MCF 10A (cell line): ENCODE data around the gene CXCL17. TPM values are rescaled to one million over a fixed set of nuclear protein-coding genes. Genes with fewer than 3 reads are reported as not detected.

Experiments
- BruUV-seq: library from RNA; stranded (reverse); fragments of 400-500 nt; replicated peaks from 2 replicates; lab custom pipeline; 2021; lab: Mats Ljungman, UMichigan
- CTCF ChIA-PET: fragments of 300-600 bp; sonication (Branson Sonifier 250); formaldehyde crosslinking; extraction: SDS; loops from one replicate; lab custom pipeline; 2021; ENCODE audit warnings: antibody characterized with exemption, inconsistent platforms; lab: Yijun Ruan, JAX
- POLR2A ChIA-PET: fragments of 300-600, 350-650 bp; sonication (Branson Sonifier 250); formaldehyde crosslinking; extraction: SDS; loops from one replicate; lab custom pipeline; 2020; ENCODE audit warnings: antibody characterized with exemption, inconsistent platforms; lab: Yijun Ruan, JAX
- DNase-seq: peaks from one replicate; pipeline ENCODE4 v3.0.0-alpha.2; 2018; ENCODE audit not compliant: unreplicated experiment
- H3K27ac Mint-ChIP-seq: one replicate; pipeline ENCODE4 v1.8.0; 2022; ENCODE audit warnings: mild to moderate bottlenecking, low read depth, mixed read lengths; ENCODE audit not compliant: unreplicated experiment
- H3K27me3 Mint-ChIP-seq: one replicate; pipeline ENCODE4 v1.8.0; 2022; ENCODE audit warnings: mixed read lengths; ENCODE audit not compliant: insufficient read depth, unreplicated experiment
- H3K36me3 Mint-ChIP-seq: one replicate; pipeline ENCODE4 v1.8.0; 2022; ENCODE audit warnings: mild to moderate bottlenecking, moderate library complexity, mixed read lengths; ENCODE audit not compliant: insufficient read depth, unreplicated experiment
- H3K4me1 Mint-ChIP-seq: one replicate; pipeline ENCODE4 v1.8.0; 2022; ENCODE audit warnings: mixed read lengths; ENCODE audit not compliant: insufficient read depth, unreplicated experiment
- H3K4me3 Mint-ChIP-seq: one replicate; pipeline ENCODE4 v1.8.0; 2022; ENCODE audit warnings: mild to moderate bottlenecking, moderate library complexity, mixed read lengths; ENCODE audit not compliant: unreplicated experiment
- H3K9me3 Mint-ChIP-seq: one replicate; pipeline ENCODE4 v1.8.0; 2022; ENCODE audit warnings: mixed read lengths; ENCODE audit not compliant: unreplicated experiment
- CTCF ChIP-seq: fragments of 200-600 bp; IDR thresholded peaks from one replicate; pipeline ENCODE4 v1.8.0; 2022; ENCODE audit warnings: antibody characterized with exemption, mild to moderate bottlenecking; ENCODE audit not compliant: unreplicated experiment
- intact Hi-C: fragments of 100-400 bp; cut with micrococcal nuclease; formaldehyde crosslinking; loops from 2 replicates; pipeline ENCODE4 v1.14.1; 2022
- total RNA-seq: library from RNA; stranded (reverse); gene quantifications from 2 replicates; pipeline ENCODE4 v1.2.3, GENCODE V29; 2022

CXCL17 gene
- total RNA-seq, 1 experiment from 2014 or later: not detected

GRCh38 chr19:42459926-42460325, 17.2 kb upstream of the CXCL17 start:
- POLR2A ChIA-PET: no interaction called here
- no peak for TF ChIP-seq CTCF

GRCh38 chr19:42455621-42456081, 12.9 kb upstream of the CXCL17 start:
- intact Hi-C loops: loop anchor here (1.0 kb wide), 1 partner anchor 73 kb away; the partner anchor contains the start of gene CEACAM1
- H3K9me3 Mint-ChIP-seq: no peaks in the 10 kb centered on the region
- BruUV-seq: no TSS peak
- peaks cover 14% of the 10 kb centered on the region for H3K27me3 Mint-ChIP-seq
- TF ChIP-seq CTCF: no peak
- CTCF ChIA-PET: interaction anchor here (0.6 to 2.9 kb wide), 8 partner anchors 13 to 288 kb away, joined by 3 to 17 read pairs (median 8); partner anchors contain the start of gene CEACAM1
- no peaks in the 10 kb centered on the region for H3K36me3 Mint-ChIP-seq
- DNase-seq: peak; percentile 77
- H3K4me1 Mint-ChIP-seq: peaks cover 7% of the 10 kb centered on the region
- H3K4me3 Mint-ChIP-seq: no peak overlapping the region
- H3K27ac Mint-ChIP-seq: no peak overlapping the region
- POLR2A ChIA-PET: interaction anchor here (0.7 kb wide), 1 partner anchor 147 kb away, joined by 3 read pairs; no protein-coding TSS in a partner anchor

More at GRCh38 chr19:42459926-42460325, 17.2 kb upstream of the CXCL17 start:
- CTCF ChIA-PET: interaction anchor here (0.9 to 1.3 kb wide), 3 partner anchors 10 to 748 kb away, joined by 4 read pairs; no protein-coding TSS in a partner anchor
- no TSS peak for BruUV-seq
- no peaks in the 10 kb centered on the region for H3K27me3 Mint-ChIP-seq
- H3K36me3 Mint-ChIP-seq: no peaks in the 10 kb centered on the region
- intact Hi-C loops: no loop called here
- H3K27ac Mint-ChIP-seq: no peak overlapping the region
- H3K4me3 Mint-ChIP-seq: no peak overlapping the region
- H3K4me1 Mint-ChIP-seq: peaks cover 7% of the 10 kb centered on the region
- no peaks in the 10 kb centered on the region for H3K9me3 Mint-ChIP-seq
- no peak for DNase-seq

GRCh38 chr19:42455086-42455485, 12.3 kb upstream of the CXCL17 start:
- DNase-seq: no peak
- Mint-ChIP-seq H3K4me3 (no peak overlapping the region), H3K27ac (no peak overlapping the region), H3K36me3 (no peaks in the 10 kb centered on the region), H3K4me1 (peaks cover 7% of the 10 kb centered on the region), H3K9me3 (no peaks in the 10 kb centered on the region), H3K27me3 (peaks cover 14% of the 10 kb centered on the region)
- TF ChIP-seq CTCF: no peak
- POLR2A ChIA-PET: interaction anchor here (0.7 kb wide), 1 partner anchor 147 kb away, joined by 3 read pairs; no protein-coding TSS in a partner anchor
- no TSS peak for BruUV-seq
- intact Hi-C loops: loop anchor here (1.0 kb wide), 1 partner anchor 73 kb away; the partner anchor contains the start of gene CEACAM1
- CTCF ChIA-PET: interaction anchor here (0.6 to 2.9 kb wide), 10 partner anchors 14 to 288 kb away, joined by 3 to 17 read pairs (median 7); partner anchors contain the start of gene CEACAM1

GRCh38 chr19:42452590-42452989, 9.8 kb upstream of the CXCL17 start:
- CTCF ChIA-PET: interaction anchor here (0.6 to 5.3 kb wide), 9 partner anchors 11 to 668 kb away, joined by 3 to 62 read pairs (median 4); partner anchors contain the start of gene CEACAM1

More at GRCh38 chr19:42452590-42452989, 9.8 kb upstream of the CXCL17 start:
- intact Hi-C loops: no loop called here
- no peak for TF ChIP-seq CTCF
- no TSS peak for BruUV-seq
- peaks cover 7% of the 10 kb centered on the region for H3K4me1 Mint-ChIP-seq
- no peak overlapping the region for H3K4me3 Mint-ChIP-seq
- peaks cover 14% of the 10 kb centered on the region for H3K27me3 Mint-ChIP-seq
- H3K9me3 Mint-ChIP-seq: no peaks in the 10 kb centered on the region
- H3K36me3 Mint-ChIP-seq: no peaks in the 10 kb centered on the region
- POLR2A ChIA-PET: no interaction called here
- DNase-seq: no peak
- H3K27ac Mint-ChIP-seq: no peak overlapping the region
